Measurements from ENCODE around the gene CAND1.

The CAND1 gene

GRCh38 chr12:67268896-67269632 is at the start of gene CAND1:
TSS of gene CAND1 (plus strand) at chr12:67269358. CDS start at chr12:67269718, 360 bp downstream.
- TF ChIP-seq SUZ12 (IDR thresholded peaks at IDR 0.05; ENCODE audit: extremely low read depth, insufficient read depth, insufficient read length) = no peak
- no peak for TF ChIP-seq YY1 (IDR thresholded peaks at IDR 0.05; ENCODE audit: insufficient read depth, insufficient read length)
- no peak for TF ChIP-seq ZNF274 (IDR thresholded peaks at IDR 0.05; ENCODE audit: low read depth, low read length)
- peak within 1 kb of the TSS; percentile 97 for H3K4me3 ChIP-seq (ENCODE audit: insufficient read length, low read depth)
- no peaks in the 10 kb centered on the region for H3K4me1 ChIP-seq (ENCODE audit: insufficient read depth, insufficient read length)
- peak within 1 kb of the TSS; percentile 99 for H3K9ac ChIP-seq (ENCODE audit: insufficient read length, low read depth)
- no peaks in the 10 kb centered on the region; the same call in 1 of the 2 replicates for H3K9me3 ChIP-seq (ENCODE audit: insufficient read depth, low read length)
- H3K36me3 ChIP-seq (ENCODE audit: insufficient read depth, insufficient read length, low read length) = peaks cover 19% of the 10 kb centered on the region
- no peaks in the 10 kb centered on the region for H3K27me3 ChIP-seq (ENCODE audit: insufficient read depth, insufficient read length)
- peak; percentile 95 for DNase-seq (ENCODE audit: low read depth, low spot score)

GRCh38 chr12:67220065-67220464 is 49.1 kb upstream of the CAND1 start:
- no peak overlapping the region for H3K9ac ChIP-seq (ENCODE audit: insufficient read length, low read depth)
- H3K4me3 ChIP-seq (ENCODE audit: insufficient read length, low read depth) = no peak overlapping the region
- DNase-seq (ENCODE audit: low read depth, low spot score) = no peak
- no peaks in the 10 kb centered on the region for H3K27me3 ChIP-seq (ENCODE audit: insufficient read depth, insufficient read length)
- H3K9me3 ChIP-seq (ENCODE audit: insufficient read depth, low read length) = no peaks in the 10 kb centered on the region
- no peaks in the 10 kb centered on the region for H3K4me1 ChIP-seq (ENCODE audit: insufficient read depth, insufficient read length)
- TF ChIP-seq SUZ12 (IDR thresholded peaks at IDR 0.05; ENCODE audit: extremely low read depth, insufficient read depth, insufficient read length) = no peak
- no peak for TF ChIP-seq YY1 (IDR thresholded peaks at IDR 0.05; ENCODE audit: insufficient read depth, insufficient read length)
- no peak for TF ChIP-seq ZNF274 (IDR thresholded peaks at IDR 0.05; ENCODE audit: low read depth, low read length)
- H3K36me3 ChIP-seq (ENCODE audit: insufficient read depth, insufficient read length, low read length) = no peaks in the 10 kb centered on the region

DNA sequence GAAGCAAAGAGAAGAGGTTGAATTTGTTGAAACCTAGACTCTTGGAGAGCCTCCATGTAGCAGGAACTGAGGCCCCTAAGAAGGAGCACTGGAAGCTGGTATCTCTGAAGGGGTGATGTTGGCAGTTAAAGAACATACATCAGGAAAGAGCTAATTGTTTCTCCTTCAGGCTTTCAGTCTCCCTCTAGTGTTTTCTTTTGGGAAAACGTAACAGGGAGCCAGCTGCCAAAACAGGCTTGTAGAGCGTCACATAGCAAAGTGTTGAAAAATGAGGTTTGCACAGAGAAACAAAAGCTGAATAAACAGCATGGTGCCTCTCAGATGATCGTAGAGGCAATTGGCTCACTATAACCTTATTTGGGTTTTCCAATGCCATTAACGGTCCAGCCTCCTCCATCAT is 46.9 kb upstream of the CAND1 start:
- peak; percentile 23 for DNase-seq (ENCODE audit: low read depth, low spot score)

DNA sequence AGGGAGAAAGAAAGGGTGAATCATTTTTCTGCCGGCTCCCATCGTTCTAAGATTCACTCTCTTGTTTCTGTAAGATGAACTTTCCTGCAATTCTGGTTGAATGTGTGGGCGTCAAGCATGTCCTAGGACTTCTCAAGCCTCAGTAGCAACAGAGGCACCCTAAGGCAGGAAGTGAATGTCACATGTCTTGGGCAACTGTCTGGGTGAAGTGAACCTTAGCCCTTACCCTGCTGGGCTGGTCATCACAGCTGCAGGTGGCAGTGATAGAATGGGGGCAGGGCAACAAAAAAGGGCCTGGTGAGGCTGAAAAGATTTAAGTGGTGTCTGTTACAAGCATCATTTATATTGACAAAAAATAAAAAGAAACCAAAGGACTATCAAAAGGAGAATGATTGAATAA is 45.9 kb upstream of the CAND1 start:
- no peaks in the 10 kb centered on the region for H3K9me3 ChIP-seq (ENCODE audit: insufficient read depth, low read length)
- DNase-seq (ENCODE audit: low read depth, low spot score) = no peak

More for the DNA sequence above, 46.9 kb upstream of the CAND1 start:
- H3K27me3 ChIP-seq (ENCODE audit: insufficient read depth, insufficient read length) = no peaks in the 10 kb centered on the region
- TF ChIP-seq SUZ12 (IDR thresholded peaks at IDR 0.05; ENCODE audit: extremely low read depth, insufficient read depth, insufficient read length) = no peak
- no peak for TF ChIP-seq ZNF274 (IDR thresholded peaks at IDR 0.05; ENCODE audit: low read depth, low read length)
- TF ChIP-seq YY1 (IDR thresholded peaks at IDR 0.05; ENCODE audit: insufficient read depth, insufficient read length) = no peak
- H3K9me3 ChIP-seq (ENCODE audit: insufficient read depth, low read length) = no peaks in the 10 kb centered on the region
- no peak overlapping the region for H3K4me3 ChIP-seq (ENCODE audit: insufficient read length, low read depth)
- H3K4me1 ChIP-seq (ENCODE audit: insufficient read depth, insufficient read length) = no peaks in the 10 kb centered on the region
- H3K36me3 ChIP-seq (ENCODE audit: insufficient read depth, insufficient read length, low read length) = no peaks in the 10 kb centered on the region
- no peak overlapping the region for H3K9ac ChIP-seq (ENCODE audit: insufficient read length, low read depth)

DNA sequence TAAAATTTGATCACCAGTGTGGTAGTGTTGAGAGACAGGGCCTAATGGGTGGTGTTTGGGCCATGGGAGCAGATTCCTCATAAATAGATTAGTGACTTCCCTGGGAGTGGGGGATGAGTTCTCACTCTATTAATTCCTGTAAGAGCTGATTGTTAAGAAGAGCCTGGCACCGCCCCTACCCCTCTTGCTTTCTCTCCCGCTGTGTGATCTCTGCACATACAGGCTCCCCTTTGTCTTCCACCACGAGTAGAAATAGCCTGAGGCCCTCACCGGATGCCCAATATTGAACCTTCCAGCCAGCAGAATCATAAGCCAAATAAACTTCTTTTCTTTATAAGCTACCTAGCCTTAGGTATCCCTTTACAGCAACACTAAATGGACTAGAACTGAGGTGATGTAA is 31.9 kb upstream of the CAND1 start:
- H3K27me3 ChIP-seq (ENCODE audit: insufficient read depth, insufficient read length) = no peaks in the 10 kb centered on the region
- H3K36me3 ChIP-seq (ENCODE audit: insufficient read depth, insufficient read length, low read length) = no peaks in the 10 kb centered on the region
- H3K4me3 ChIP-seq (ENCODE audit: insufficient read length, low read depth) = no peak overlapping the region
- H3K4me1 ChIP-seq (ENCODE audit: insufficient read depth, insufficient read length) = peaks cover 1% of the 10 kb centered on the region
- no peak overlapping the region for H3K9ac ChIP-seq (ENCODE audit: insufficient read length, low read depth)
- TF ChIP-seq SUZ12 (IDR thresholded peaks at IDR 0.05; ENCODE audit: extremely low read depth, insufficient read depth, insufficient read length) (no peak), YY1 (IDR thresholded peaks at IDR 0.05; ENCODE audit: insufficient read depth, insufficient read length) (no peak), ZNF274 (IDR thresholded peaks at IDR 0.05; ENCODE audit: low read depth, low read length) (no peak)
- H3K9me3 ChIP-seq (ENCODE audit: insufficient read depth, low read length) = 0 out of 2 replicates have a peak, but pooled peaks cover 5% of the 10 kb centered on the region
- peak; percentile 39 for DNase-seq (ENCODE audit: low read depth, low spot score)

More for the DNA sequence above, 45.9 kb upstream of the CAND1 start:
- Histone ChIP-seq H3K9ac (ENCODE audit: insufficient read length, low read depth) (no peak overlapping the region), H3K36me3 (ENCODE audit: insufficient read depth, insufficient read length, low read length) (no peaks in the 10 kb centered on the region), H3K27me3 (ENCODE audit: insufficient read depth, insufficient read length) (no peaks in the 10 kb centered on the region), H3K4me3 (ENCODE audit: insufficient read length, low read depth) (no peak overlapping the region), H3K4me1 (ENCODE audit: insufficient read depth, insufficient read length) (no peaks in the 10 kb centered on the region)
- TF ChIP-seq ZNF274 (IDR thresholded peaks at IDR 0.05; ENCODE audit: low read depth, low read length) (no peak), YY1 (IDR thresholded peaks at IDR 0.05; ENCODE audit: insufficient read depth, insufficient read length) (no peak), SUZ12 (IDR thresholded peaks at IDR 0.05; ENCODE audit: extremely low read depth, insufficient read depth, insufficient read length) (no peak)

- H3K9ac ChIP-seq (ENCODE audit: insufficient read length, low read depth) = no peak overlapping the region
- no peak overlapping the region for H3K4me3 ChIP-seq (ENCODE audit: insufficient read length, low read depth)
- 0 out of 2 replicates have a peak, but pooled peaks cover 5% of the 10 kb centered on the region for H3K9me3 ChIP-seq (ENCODE audit: insufficient read depth, low read length)
- TF ChIP-seq ZNF274 (IDR thresholded peaks at IDR 0.05; ENCODE audit: low read depth, low read length) = no peak
- TF ChIP-seq SUZ12 (IDR thresholded peaks at IDR 0.05; ENCODE audit: extremely low read depth, insufficient read depth, insufficient read length) = no peak
- TF ChIP-seq YY1 (IDR thresholded peaks at IDR 0.05; ENCODE audit: insufficient read depth, insufficient read length) = no peak
- H3K27me3 ChIP-seq (ENCODE audit: insufficient read depth, insufficient read length) = no peaks in the 10 kb centered on the region
- H3K36me3 ChIP-seq (ENCODE audit: insufficient read depth, insufficient read length, low read length) = no peaks in the 10 kb centered on the region
- DNase-seq (ENCODE audit: low read depth, low spot score) = no peak
- peaks cover 1% of the 10 kb centered on the region for H3K4me1 ChIP-seq (ENCODE audit: insufficient read depth, insufficient read length)
Observed at GRCh38 chr12:67239061-67239460, 30.1 kb upstream of the CAND1 start.

DNA sequence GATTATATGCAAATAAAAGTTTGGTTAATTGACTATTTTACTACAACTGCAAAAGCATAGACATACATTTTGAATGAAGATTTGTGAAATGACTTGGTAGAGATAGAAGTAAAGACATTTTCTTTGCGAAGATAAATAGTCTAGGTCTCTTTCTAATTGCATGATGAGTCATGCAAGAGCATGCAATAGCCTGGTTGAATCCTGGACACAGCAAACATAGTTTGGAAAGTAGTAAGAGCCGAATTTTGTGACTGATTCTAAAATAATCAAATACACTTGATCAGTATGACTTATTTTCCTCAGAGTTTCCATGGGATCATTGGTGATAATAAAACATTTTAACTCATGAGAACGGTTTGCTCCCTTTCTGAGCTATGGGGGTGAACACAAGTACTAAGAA is 27.7 kb upstream of the CAND1 start:
- H3K9ac ChIP-seq (ENCODE audit: insufficient read length, low read depth) = no peak overlapping the region
- no peak for DNase-seq (ENCODE audit: low read depth, low spot score)
- TF ChIP-seq YY1 (IDR thresholded peaks at IDR 0.05; ENCODE audit: insufficient read depth, insufficient read length) (no peak), SUZ12 (IDR thresholded peaks at IDR 0.05; ENCODE audit: extremely low read depth, insufficient read depth, insufficient read length) (no peak), ZNF274 (IDR thresholded peaks at IDR 0.05; ENCODE audit: low read depth, low read length) (no peak)
- H3K4me1 ChIP-seq (ENCODE audit: insufficient read depth, insufficient read length) = peaks cover 1% of the 10 kb centered on the region
- H3K9me3 ChIP-seq (ENCODE audit: insufficient read depth, low read length) = no peaks in the 10 kb centered on the region
- no peaks in the 10 kb centered on the region for H3K36me3 ChIP-seq (ENCODE audit: insufficient read depth, insufficient read length, low read length)
- no peak overlapping the region for H3K4me3 ChIP-seq (ENCODE audit: insufficient read length, low read depth)
- H3K27me3 ChIP-seq (ENCODE audit: insufficient read depth, insufficient read length) = no peaks in the 10 kb centered on the region

Measured in NT2/D1 (cell line).